GM18861 (cell line): ENCODE measurements around the gene RPL27A.

Experiments
- ATAC-seq: cut with Tn5 transposase; IDR thresholded peaks from one replicate; pipeline ENCODE4 v1.9.1; 2021; ENCODE audit not compliant: unreplicated experiment

Gene RPL27A

GRCh38 chr11:8698917-8699441 lies 16.4 kb downstream of the RPL27A start:
- no peak for ATAC-seq

- ATAC-seq = no peak
Measured at GRCh38 chr11:8699903-8700302, 17.3 kb downstream of the RPL27A start.

GRCh38 chr11:8701891-8702597 lies 19.5 kb downstream of the RPL27A start:
- ATAC-seq = no peak

GRCh38 chr11:8702598-8702915 lies 20.0 kb downstream of the RPL27A start:
- no peak for ATAC-seq

GRCh38 chr11:8704136-8704535 lies 21.5 kb downstream of the RPL27A start:
- ATAC-seq = no peak

- ATAC-seq = no peak
Measured at GRCh38 chr11:8705146-8705545, 22.6 kb downstream of the RPL27A start.

GRCh38 chr11:8706673-8707432 lies 24.3 kb downstream of the RPL27A start:
- ATAC-seq = no peak

GRCh38 chr11:8707541-8708191 lies 25.1 kb downstream of the RPL27A start:
- ATAC-seq = no peak

GRCh38 chr11:8709002-8709672 lies 26.5 kb downstream of the RPL27A start:
- no peak for ATAC-seq

- ATAC-seq = no peak
Measured at GRCh38 chr11:8709777-8710176, 27.2 kb downstream of the RPL27A start.

GRCh38 chr11:8711895-8712442 lies 29.4 kb downstream of the RPL27A start:
- no peak for ATAC-seq

GRCh38 chr11:8712506-8712905 lies 29.9 kb downstream of the RPL27A start:
- no peak for ATAC-seq

GRCh38 chr11:8713760-8714454 lies 31.3 kb downstream of the RPL27A start:
- no peak for ATAC-seq

- ATAC-seq = no peak
Measured at GRCh38 chr11:8714622-8715225, 32.1 kb downstream of the RPL27A start.

GRCh38 chr11:8715501-8715900 lies 32.9 kb downstream of the RPL27A start:
- ATAC-seq = no peak

GRCh38 chr11:8717544-8717875 lies 34.9 kb downstream of the RPL27A start:
- ATAC-seq = no peak

- ATAC-seq = no peak
Measured at GRCh38 chr11:8717876-8718753, 35.5 kb downstream of the RPL27A start.

GRCh38 chr11:8719211-8719649 lies 36.6 kb downstream of the RPL27A start:
- no peak for ATAC-seq

GRCh38 chr11:8719721-8720120 lies 37.1 kb downstream of the RPL27A start:
- no peak for ATAC-seq
